Duodenal mucosa (tissue), 2 donors: Measurements from ENCODE around the gene RPL3.

Source experiments
- H3K27ac ChIP-seq: one replicate; pipeline ENCODE4 v1.7.0; 2013; ENCODE audit warnings: low read depth, low read length
- H3K27me3 ChIP-seq, 2 donors: one replicate each; pipeline ENCODE4 v1.7.0; 2013; ENCODE audit warnings: low read length in 2 of 2, control low read depth in 1 of 2; ENCODE audit not compliant: insufficient read depth in 2 of 2, control insufficient read depth in 1 of 2
- H3K36me3 ChIP-seq, 2 donors: one replicate each; pipeline ENCODE4 v1.7.0; 2013; ENCODE audit warnings: low read length in 2 of 2, control low read depth in 1 of 2; ENCODE audit not compliant: insufficient read depth in 2 of 2, control insufficient read depth in 1 of 2
- H3K4me1 ChIP-seq, 2 donors: one replicate each; pipeline ENCODE4 v1.7.0; 2013; ENCODE audit warnings: low read length in 2 of 2, control low read depth in 1 of 2; ENCODE audit not compliant: insufficient read depth in 2 of 2, control insufficient read depth in 1 of 2
- H3K4me3 ChIP-seq, 2 donors: one replicate each; pipeline ENCODE4 v1.7.0; 2013; ENCODE audit warnings: low read length in 2 of 2, low read depth in 1 of 2
- H3K9ac ChIP-seq, 2 donors: one replicate each; pipeline ENCODE4 v1.7.0; 2013; ENCODE audit warnings: low read length in 2 of 2, low read depth in 1 of 2
- H3K9me3 ChIP-seq, 2 donors: one replicate each; pipeline ENCODE4 v1.7.0; 2013; ENCODE audit warnings: low read length in 2 of 2, control low read depth in 1 of 2; ENCODE audit not compliant: control insufficient read depth in 1 of 2

RPL3 gene

DNA sequence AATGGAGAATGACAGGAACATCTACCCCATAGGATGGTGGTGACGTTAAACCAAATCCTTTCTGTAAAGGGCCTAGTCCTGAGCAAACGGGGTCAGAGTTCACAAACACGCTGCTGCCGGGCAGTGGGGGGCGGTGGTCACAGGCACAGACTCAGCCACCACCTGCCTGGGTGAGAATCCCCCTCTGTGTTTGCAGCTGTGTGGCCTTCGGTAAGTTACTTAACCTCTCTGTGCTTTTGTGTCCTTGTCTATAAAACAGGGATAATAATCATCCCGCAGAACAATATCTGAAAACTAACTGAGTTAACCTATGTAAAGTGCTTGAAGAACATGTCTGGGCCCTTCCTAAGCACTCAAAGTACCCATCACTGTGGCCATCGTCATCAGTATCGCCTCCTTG, 48.6 kb downstream of the RPL3 start:
- Histone ChIP-seq H3K36me3 (no peaks in the 10 kb centered on the region), H3K27me3 (no peaks in the 10 kb centered on the region), H3K4me1 (no peaks in the 10 kb centered on the region), H3K27ac (no peak overlapping the region), H3K9ac (no peak overlapping the region), H3K4me3 (no peak overlapping the region), H3K9me3 (no peaks in the 10 kb centered on the region)

DNA sequence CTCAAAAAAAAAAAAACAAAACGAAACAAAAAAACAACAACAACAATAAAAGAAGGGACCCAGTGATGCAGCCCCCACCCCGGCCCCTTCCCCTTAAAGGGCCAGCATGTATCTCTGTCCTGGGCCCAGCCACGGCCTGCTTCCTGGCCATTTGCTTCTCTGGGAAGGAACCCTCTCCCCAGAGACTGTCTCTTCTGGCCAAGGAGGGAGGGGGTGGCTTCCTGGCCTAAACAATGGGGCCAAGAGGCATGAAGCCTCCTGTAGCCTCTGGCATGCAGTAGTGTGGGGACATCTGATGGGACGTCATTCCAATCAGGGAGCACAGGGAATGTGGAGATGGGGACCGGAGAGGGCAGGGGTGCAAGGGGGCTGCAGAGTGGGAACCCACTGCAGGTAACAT, 49.1 kb downstream of the RPL3 start:
- no peaks in the 10 kb centered on the region for H3K27me3 ChIP-seq
- no peaks in the 10 kb centered on the region for H3K4me1 ChIP-seq
- no peak overlapping the region for H3K9ac ChIP-seq
- no peaks in the 10 kb centered on the region for H3K36me3 ChIP-seq
- H3K9me3 ChIP-seq = no peaks in the 10 kb centered on the region
- H3K4me3 ChIP-seq = no peak overlapping the region
- H3K27ac ChIP-seq = no peak overlapping the region

DNA sequence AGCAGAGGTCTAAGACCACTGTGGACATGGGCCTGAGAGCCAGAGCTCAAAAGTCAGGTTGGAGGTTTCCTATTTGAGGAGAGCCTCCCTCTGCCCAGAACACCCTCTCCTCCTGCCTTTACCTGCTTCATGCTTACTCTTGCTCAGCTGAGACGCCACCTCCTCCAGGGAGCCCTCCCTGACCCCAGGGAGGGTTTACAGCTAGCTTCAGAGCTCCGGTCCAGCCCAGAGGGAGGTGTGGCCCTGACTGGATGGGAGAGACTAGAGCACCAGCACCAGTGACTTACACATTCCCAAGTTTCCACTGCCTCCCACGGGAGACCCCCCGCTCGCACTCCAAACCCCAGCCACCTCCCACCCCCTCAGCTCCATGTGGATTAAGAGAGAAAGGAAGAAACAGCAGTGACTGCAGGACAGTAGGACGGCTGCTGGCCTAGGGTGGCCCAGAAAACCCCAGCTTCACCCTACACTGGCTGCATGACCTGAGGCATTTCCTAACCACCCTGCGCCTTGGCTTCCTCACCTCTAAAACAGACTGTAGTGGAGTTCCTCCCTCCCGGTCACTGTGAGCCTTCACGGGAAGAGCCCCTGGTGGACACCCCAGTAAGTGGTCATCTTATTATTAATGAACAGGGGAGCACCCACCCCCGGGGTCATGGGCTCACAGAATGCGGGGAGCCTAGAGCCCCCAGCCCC, 50.2 kb downstream of the RPL3 start:
- Histone ChIP-seq H3K27ac (no peak overlapping the region), H3K27me3 (no peaks in the 10 kb centered on the region), H3K4me1 (no peaks in the 10 kb centered on the region), H3K4me3 (no peak overlapping the region), H3K9me3 (no peaks in the 10 kb centered on the region), H3K9ac (no peak overlapping the region), H3K36me3 (no peaks in the 10 kb centered on the region)

DNA sequence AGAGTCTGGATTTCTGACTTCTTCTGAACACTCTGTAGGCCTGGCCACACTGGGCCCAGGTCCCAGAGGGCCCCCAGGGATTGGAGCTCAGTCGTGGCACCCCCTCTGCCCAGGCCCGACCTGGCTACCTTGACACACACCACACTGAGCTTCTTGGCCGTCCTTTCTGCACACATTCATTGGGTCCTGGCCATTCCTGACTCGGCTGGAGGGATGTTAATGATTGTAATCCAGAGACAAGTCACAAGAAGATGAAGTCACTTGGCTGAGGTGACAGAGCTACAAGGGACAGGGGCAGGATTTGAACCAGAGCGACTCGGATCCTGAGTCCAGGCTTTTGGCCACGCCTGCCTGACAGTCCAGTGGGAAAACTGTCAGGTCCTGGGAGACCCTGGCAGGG, 50.8 kb downstream of the RPL3 start:
- no peaks in the 10 kb centered on the region for H3K27me3 ChIP-seq
- no peak overlapping the region for H3K27ac ChIP-seq
- no peaks in the 10 kb centered on the region for H3K4me1 ChIP-seq
- H3K36me3 ChIP-seq = no peaks in the 10 kb centered on the region
- H3K9me3 ChIP-seq = no peaks in the 10 kb centered on the region
- no peak overlapping the region for H3K9ac ChIP-seq
- no peak overlapping the region for H3K4me3 ChIP-seq

GRCh38 chr22:39267974-39268373, 51.4 kb downstream of the RPL3 start:
- Histone ChIP-seq H3K4me1 (no peaks in the 10 kb centered on the region), H3K4me3 (no peak overlapping the region)

GRCh38 chr22:39266398-39267030, 52.9 kb downstream of the RPL3 start:
- Histone ChIP-seq H3K27ac (no peak overlapping the region), H3K27me3 (no peaks in the 10 kb centered on the region), H3K9ac (no peak overlapping the region), H3K36me3 (no peaks in the 10 kb centered on the region), H3K9me3 (peaks cover 5 to 7% of the 10 kb centered on the region in 2 donors), H3K4me3 (no peak overlapping the region), H3K4me1 (no peaks in the 10 kb centered on the region)

More at GRCh38 chr22:39267974-39268373, 51.4 kb downstream of the RPL3 start:
- no peak overlapping the region for H3K9ac ChIP-seq
- H3K27ac ChIP-seq = no peak overlapping the region
- H3K9me3 ChIP-seq = no peaks in the 10 kb centered on the region
- H3K36me3 ChIP-seq = no peaks in the 10 kb centered on the region
- H3K27me3 ChIP-seq = no peaks in the 10 kb centered on the region

DNA sequence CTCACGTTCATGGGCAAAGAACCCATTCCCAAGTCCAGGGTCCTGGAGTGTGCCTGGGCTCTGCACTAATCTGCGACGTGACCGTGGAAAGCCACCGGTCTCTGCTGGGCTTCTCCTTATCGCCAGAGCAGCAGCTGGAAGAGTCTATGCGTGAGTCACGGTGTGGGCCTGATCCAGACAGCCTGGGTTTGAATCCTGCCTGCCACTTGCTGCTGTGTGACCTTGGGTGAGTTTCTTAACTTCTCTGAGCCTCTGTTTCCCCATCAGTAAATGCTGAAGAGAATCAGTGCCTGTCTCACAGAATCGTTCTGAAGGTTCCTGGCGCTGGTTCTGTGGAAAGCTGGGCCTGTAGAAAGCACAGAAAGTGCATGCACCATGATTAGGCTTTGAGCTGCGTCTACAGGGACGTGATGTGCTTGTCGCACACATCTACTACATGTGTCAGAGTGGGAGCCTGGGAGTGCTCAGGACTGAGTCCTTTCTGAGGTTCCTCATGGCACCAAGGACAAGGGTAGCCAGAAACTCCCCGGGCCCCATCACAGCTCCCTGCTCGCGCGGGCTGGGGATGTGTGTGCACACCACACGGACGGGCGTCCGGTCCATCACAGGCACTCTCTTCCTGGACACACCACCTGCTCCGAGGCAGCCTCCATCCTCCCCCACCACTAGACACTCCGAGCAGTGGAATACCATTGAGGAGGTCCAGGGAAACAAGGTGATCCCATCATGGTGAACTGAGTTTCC, 54.1 kb downstream of the RPL3 start:
- Histone ChIP-seq H3K36me3 (no peaks in the 10 kb centered on the region), H3K4me3 (no peak overlapping the region), H3K27me3 (no peaks in the 10 kb centered on the region), H3K9me3 (peaks cover 8 to 13% of the 10 kb centered on the region in 2 donors), H3K4me1 (no peaks in the 10 kb centered on the region), H3K9ac (no peak overlapping the region), H3K27ac (no peak overlapping the region)

- Histone ChIP-seq H3K36me3 (no peaks in the 10 kb centered on the region), H3K9ac (no peak overlapping the region), H3K27me3 (no peaks in the 10 kb centered on the region), H3K27ac (no peak overlapping the region), H3K4me1 (no peaks in the 10 kb centered on the region), H3K4me3 (no peak overlapping the region), H3K9me3 (peaks cover 8 to 13% of the 10 kb centered on the region in 2 donors)
These were observed 54.9 kb downstream of the RPL3 start for GRCh38 chr22:39264349-39265038.

- H3K4me1 ChIP-seq = no peaks in the 10 kb centered on the region
- H3K9me3 ChIP-seq = peaks cover 8 to 13% of the 10 kb centered on the region in 2 donors
- H3K4me3 ChIP-seq = no peak overlapping the region
- H3K27ac ChIP-seq = no peak overlapping the region
- H3K36me3 ChIP-seq = no peaks in the 10 kb centered on the region
- H3K9ac ChIP-seq = no peak overlapping the region
- H3K27me3 ChIP-seq = no peaks in the 10 kb centered on the region
These were observed 55.6 kb downstream of the RPL3 start for GRCh38 chr22:39263626-39264348.
